Measurements from ENCODE around the gene COG4. TPM values are rescaled to one million over a fixed set of nuclear protein-coding genes. Genes with fewer than 3 reads are reported as not detected.
"Not testable (repeated sequence)": the region's sequence is repeated elsewhere in the genome, so short reads cannot be mapped to it uniquely, and the experiment has no call there.

The COG4 gene
- total RNA-seq, 1 experiment from 2014 or later = 78.0 TPM

- not testable (repeated sequence) for H3K36me3 ChIP-seq; H3K9me3 ChIP-seq (replicated peaks); H3K4me1 ChIP-seq (replicated peaks); DNase-seq (ENCODE audit: low read depth in 1 of 2, low spot score in 2 of 2); H3K27me3 ChIP-seq (replicated peaks); H3K27ac ChIP-seq; H3K4me3 ChIP-seq
Observed at GRCh38 chr16:70450142-70451003, 73.0 kb downstream of the COG4 start.

- H3K27me3 ChIP-seq (replicated peaks) = no peaks in the 10 kb centered on the region
- no peak for DNase-seq (ENCODE audit: low read depth in 1 of 2, low spot score in 2 of 2)
- no peak overlapping the region for H3K27ac ChIP-seq
- H3K4me3 ChIP-seq = no peak overlapping the region
- no peaks in the 10 kb centered on the region for H3K36me3 ChIP-seq
- H3K9me3 ChIP-seq (replicated peaks) = no peaks in the 10 kb centered on the region
- no peaks in the 10 kb centered on the region for H3K4me1 ChIP-seq (replicated peaks)
Observed at GRCh38 chr16:70448075-70448474, 75.3 kb downstream of the COG4 start.

GRCh38 chr16:70444249-70445063 lies 78.9 kb downstream of the COG4 start:
- no peak overlapping the region for H3K4me3 ChIP-seq
- no peaks in the 10 kb centered on the region for H3K27me3 ChIP-seq (replicated peaks)
- no peak for DNase-seq (ENCODE audit: low read depth in 1 of 2, low spot score in 2 of 2)
- H3K27ac ChIP-seq = no peak overlapping the region
- H3K4me1 ChIP-seq (replicated peaks) = peaks cover 3% of the 10 kb centered on the region
- H3K9me3 ChIP-seq (replicated peaks) = no peaks in the 10 kb centered on the region
- H3K36me3 ChIP-seq = no peaks in the 10 kb centered on the region

- Histone ChIP-seq H3K27ac (no peak overlapping the region), H3K4me3 (no peak overlapping the region), H3K9me3 (replicated peaks) (no peaks in the 10 kb centered on the region), H3K36me3 (no peaks in the 10 kb centered on the region), H3K4me1 (replicated peaks) (peaks cover 16% of the 10 kb centered on the region), H3K27me3 (replicated peaks) (no peaks in the 10 kb centered on the region)
- DNase-seq (ENCODE audit: low read depth in 1 of 2, low spot score in 2 of 2) = no peak
Observed at GRCh38 chr16:70442344-70442743, 81.0 kb downstream of the COG4 start.

GRCh38 chr16:70441406-70441990 lies 81.9 kb downstream of the COG4 start:
- no peak overlapping the region for H3K27ac ChIP-seq
- H3K4me3 ChIP-seq = no peak overlapping the region
- no peaks in the 10 kb centered on the region for H3K9me3 ChIP-seq (replicated peaks)
- H3K4me1 ChIP-seq (replicated peaks) = peaks cover 25% of the 10 kb centered on the region
- no peaks in the 10 kb centered on the region for H3K27me3 ChIP-seq (replicated peaks)
- H3K36me3 ChIP-seq = no peaks in the 10 kb centered on the region
- DNase-seq (ENCODE audit: low read depth in 1 of 2, low spot score in 2 of 2) = no peak

- H3K27me3 ChIP-seq (replicated peaks) = no peaks in the 10 kb centered on the region
- peaks cover 33% of the 10 kb centered on the region for H3K4me1 ChIP-seq (replicated peaks)
- H3K4me3 ChIP-seq = no peak overlapping the region
- no peak for DNase-seq (ENCODE audit: low read depth in 1 of 2, low spot score in 2 of 2)
- H3K27ac ChIP-seq = no peak overlapping the region
- no peaks in the 10 kb centered on the region for H3K9me3 ChIP-seq (replicated peaks)
- peaks cover under 1% of the 10 kb centered on the region for H3K36me3 ChIP-seq
Observed at GRCh38 chr16:70440009-70440692, 83.2 kb downstream of the COG4 start.

GRCh38 chr16:70438969-70439862 lies 84.1 kb downstream of the COG4 start, which contains the start of gene ST3GAL2:
TSS of gene ST3GAL2 (minus strand) at chr16:70439100. CDS start at chr16:70398530, 40,570 bp downstream.
- Histone ChIP-seq H3K36me3 (peaks cover 10% of the 10 kb centered on the region), H3K4me1 (replicated peaks) (peaks cover 33% of the 10 kb centered on the region), H3K4me3 (peak within 1 kb of the TSS; percentile 82), H3K9me3 (replicated peaks) (no peaks in the 10 kb centered on the region), H3K27me3 (replicated peaks) (no peaks in the 10 kb centered on the region), H3K27ac (peak within 1 kb of the TSS; percentile 26; the same call in 1 of the 2 replicates)
- peak; percentile 85 to 96 for DNase-seq (ENCODE audit: low read depth in 1 of 2, low spot score in 2 of 2)

- Histone ChIP-seq H3K4me3 (peak overlapping the region; percentile 82), H3K27me3 (replicated peaks) (no peaks in the 10 kb centered on the region), H3K27ac (peak overlapping the region; percentile 17; the same call in 1 of the 2 replicates), H3K4me1 (replicated peaks) (peaks cover 40% of the 10 kb centered on the region), H3K9me3 (replicated peaks) (no peaks in the 10 kb centered on the region), H3K36me3 (peaks cover 13% of the 10 kb centered on the region)
- no peak for DNase-seq (ENCODE audit: low read depth in 1 of 2, low spot score in 2 of 2)
Observed at GRCh38 chr16:70438585-70438968, 84.8 kb downstream of the COG4 start.

- peak; percentile 40 to 60 for DNase-seq (ENCODE audit: low read depth in 1 of 2, low spot score in 2 of 2)
- Histone ChIP-seq H3K4me3 (peak overlapping the region; percentile 82), H3K36me3 (peaks cover 13% of the 10 kb centered on the region), H3K9me3 (replicated peaks) (no peaks in the 10 kb centered on the region), H3K27me3 (replicated peaks) (no peaks in the 10 kb centered on the region), H3K27ac (peak overlapping the region; percentile 17; the same call in 1 of the 2 replicates), H3K4me1 (replicated peaks) (peaks cover 45% of the 10 kb centered on the region)
Observed at GRCh38 chr16:70437582-70438557, 85.5 kb downstream of the COG4 start.

GRCh38 chr16:70437017-70437581 lies 86.3 kb downstream of the COG4 start:
- H3K4me3 ChIP-seq = peak overlapping the region; percentile 82
- no peak overlapping the region; the same call in 1 of the 2 replicates for H3K27ac ChIP-seq
- H3K27me3 ChIP-seq (replicated peaks) = no peaks in the 10 kb centered on the region
- peak; percentile 89 for DNase-seq (ENCODE audit: low read depth in 1 of 2, low spot score in 2 of 2)
- H3K36me3 ChIP-seq = peaks cover 13% of the 10 kb centered on the region
- no peaks in the 10 kb centered on the region for H3K9me3 ChIP-seq (replicated peaks)
- peaks cover 45% of the 10 kb centered on the region for H3K4me1 ChIP-seq (replicated peaks)

GRCh38 chr16:70434484-70435260 lies 88.7 kb downstream of the COG4 start:
- no peak overlapping the region for H3K4me3 ChIP-seq
- peaks cover 60% of the 10 kb centered on the region for H3K4me1 ChIP-seq (replicated peaks)
- no peaks in the 10 kb centered on the region for H3K9me3 ChIP-seq (replicated peaks)
- no peak for DNase-seq (ENCODE audit: low read depth in 1 of 2, low spot score in 2 of 2)
- no peak overlapping the region for H3K27ac ChIP-seq
- H3K27me3 ChIP-seq (replicated peaks) = no peaks in the 10 kb centered on the region
- peaks cover 16% of the 10 kb centered on the region for H3K36me3 ChIP-seq
